ENCODE data around the gene AKAP6.

Gene AKAP6

DNA sequence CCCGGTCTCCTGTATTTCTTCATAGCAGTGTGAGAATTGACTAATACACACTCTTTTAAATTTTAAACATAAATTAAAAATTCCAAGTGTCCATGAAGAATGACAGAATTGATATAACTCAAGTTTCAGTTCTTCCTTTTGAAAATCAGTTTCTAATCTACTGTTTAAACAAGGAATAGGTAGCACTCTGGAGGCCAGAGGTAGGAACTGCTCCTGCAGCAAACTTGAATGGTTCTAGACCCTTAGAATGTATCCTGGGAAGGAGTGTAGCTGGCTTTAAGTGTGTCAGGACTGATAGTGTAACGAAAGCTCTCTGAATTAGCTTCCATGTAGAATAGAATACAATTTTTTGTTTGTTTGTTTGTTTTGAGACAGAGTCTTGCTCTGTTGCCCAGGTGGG, 76.8 kb downstream of the AKAP6 start:
- DNase-seq (ENCODE audit: low read depth in 2 of 2) = no peak

DNA sequence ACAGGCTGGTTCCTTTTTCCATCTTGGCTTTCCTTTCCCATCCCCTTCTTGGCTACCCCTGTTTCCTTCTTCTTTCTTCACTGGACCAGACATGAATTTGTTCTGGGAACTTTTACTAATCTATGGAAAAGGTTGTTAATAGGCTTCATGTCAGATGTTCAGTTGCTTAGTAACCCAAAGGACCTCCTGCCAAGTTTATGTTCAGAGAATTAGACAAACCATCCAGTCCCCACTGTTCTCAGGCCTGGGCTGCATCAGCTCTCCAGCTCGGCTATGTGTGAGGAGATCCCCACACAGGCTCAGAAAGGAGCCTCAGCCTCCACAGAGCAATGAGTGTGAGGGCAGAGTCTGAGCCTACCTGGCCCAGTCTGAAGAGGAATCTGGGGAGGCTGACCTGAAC, 78.0 kb downstream of the AKAP6 start:
- DNase-seq (ENCODE audit: low read depth in 2 of 2) = no peak

DNA sequence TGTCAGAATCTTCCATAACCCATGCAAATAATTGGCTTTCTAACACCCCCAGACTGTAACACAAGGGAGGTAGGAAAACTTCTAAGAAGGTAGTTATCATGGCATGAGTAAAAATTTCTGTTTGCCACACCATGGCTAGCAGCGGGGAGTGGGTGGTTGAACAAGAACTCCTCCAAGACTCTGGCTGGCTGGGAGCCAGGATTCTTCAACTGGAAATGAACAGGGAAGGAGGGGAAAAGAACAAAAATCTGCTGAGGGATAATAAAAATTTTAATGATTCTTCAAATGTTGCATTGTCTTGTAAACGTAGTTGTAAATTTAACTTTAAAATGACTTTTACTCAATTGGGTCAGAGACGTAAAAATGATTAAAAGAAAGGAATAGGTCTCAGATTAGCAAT, 78.9 kb downstream of the AKAP6 start:
- DNase-seq (ENCODE audit: low read depth in 2 of 2) = no peak

DNA sequence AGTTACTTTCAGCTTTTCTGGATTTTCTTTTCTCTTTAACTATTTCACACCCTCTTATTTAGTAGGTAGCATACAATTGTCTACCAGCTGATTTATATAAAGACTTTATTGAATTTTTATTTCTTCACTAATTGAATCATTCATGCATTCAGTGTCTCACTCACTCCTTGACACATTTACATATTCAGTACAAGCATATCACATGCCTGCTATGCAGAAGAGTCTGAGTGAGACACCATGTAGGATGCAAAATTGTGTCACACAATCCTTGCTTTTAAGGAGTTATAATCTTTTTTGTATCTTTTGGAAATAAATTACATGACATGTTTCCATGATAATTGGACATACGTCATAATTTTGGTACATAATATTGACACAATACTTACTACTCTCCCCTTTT, 83.0 kb downstream of the AKAP6 start:
- DNase-seq (ENCODE audit: low read depth in 2 of 2) = no peak

DNA sequence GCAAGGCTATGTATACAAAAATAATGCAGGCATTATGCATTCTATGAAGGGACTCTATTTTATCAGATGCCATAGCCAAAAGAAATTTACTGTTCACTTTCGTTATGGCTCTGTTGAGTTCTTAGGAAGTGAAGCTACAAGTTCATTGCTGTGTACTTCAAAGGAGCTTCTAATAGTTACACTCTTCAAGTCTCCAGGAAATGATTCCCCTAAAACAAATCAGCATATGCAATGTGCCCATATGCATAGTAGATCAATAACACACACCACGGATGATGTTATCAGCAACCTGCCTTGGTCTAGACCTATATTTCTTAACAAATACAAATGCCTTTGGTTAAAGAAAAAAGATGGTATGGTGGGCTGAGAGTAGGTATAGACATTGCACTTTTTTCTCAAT, 83.4 kb downstream of the AKAP6 start:
- DNase-seq (ENCODE audit: low read depth in 2 of 2) = no peak

DNA sequence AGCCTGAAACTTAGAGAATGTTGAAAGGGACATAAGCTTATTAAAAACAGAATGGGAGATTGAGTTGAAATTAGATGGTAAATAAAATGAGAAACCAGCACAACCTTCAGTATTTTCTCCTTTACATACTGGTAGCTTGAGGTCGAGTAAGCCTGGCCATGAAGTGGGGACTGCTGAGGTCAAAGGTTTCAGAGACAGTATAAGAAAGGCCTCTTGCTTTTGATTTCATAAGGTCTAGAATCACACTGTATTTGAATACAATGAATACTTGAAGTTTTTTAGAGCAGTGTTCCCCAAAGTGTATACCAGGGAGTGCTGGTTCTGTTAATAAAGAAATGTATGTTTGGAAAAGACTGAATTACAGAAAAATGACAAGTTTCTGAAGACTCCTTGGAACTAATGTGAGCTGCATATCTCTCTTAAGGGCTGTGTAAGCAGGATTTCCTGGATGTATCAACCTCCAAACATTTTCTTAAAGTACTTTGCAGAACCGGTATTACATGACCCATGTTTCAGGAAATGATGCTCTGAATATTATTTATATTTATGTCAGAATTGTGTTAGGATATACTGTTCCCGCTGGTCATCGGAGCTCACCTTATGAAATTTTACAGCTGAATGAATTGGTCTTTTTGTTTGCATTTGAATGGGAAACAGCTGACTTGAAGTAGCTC, 85.0 kb downstream of the AKAP6 start:
- no peak for DNase-seq (ENCODE audit: low read depth in 2 of 2)

DNA sequence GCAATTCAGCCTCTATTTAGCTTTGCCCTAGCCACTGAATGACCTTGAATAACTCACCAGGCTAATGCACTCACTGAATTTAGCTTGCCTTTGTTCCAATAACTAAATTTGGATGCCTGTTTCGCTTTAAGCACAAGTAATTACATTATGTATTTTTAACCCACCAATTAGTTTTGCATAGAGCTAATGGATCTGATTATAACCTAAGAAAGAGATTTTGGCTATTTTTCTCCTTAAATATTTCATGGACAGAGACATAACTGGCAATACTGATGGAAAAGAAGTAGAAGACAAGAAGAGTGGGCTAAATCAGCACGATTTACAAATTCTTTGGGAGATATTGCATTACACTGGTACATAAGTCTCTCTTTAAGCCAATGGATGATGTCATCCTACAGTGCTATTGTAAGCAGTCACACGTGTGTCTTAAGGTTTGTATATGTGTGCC, 85.7 kb downstream of the AKAP6 start:
- DNase-seq (ENCODE audit: low read depth in 2 of 2) = no peak

DNA sequence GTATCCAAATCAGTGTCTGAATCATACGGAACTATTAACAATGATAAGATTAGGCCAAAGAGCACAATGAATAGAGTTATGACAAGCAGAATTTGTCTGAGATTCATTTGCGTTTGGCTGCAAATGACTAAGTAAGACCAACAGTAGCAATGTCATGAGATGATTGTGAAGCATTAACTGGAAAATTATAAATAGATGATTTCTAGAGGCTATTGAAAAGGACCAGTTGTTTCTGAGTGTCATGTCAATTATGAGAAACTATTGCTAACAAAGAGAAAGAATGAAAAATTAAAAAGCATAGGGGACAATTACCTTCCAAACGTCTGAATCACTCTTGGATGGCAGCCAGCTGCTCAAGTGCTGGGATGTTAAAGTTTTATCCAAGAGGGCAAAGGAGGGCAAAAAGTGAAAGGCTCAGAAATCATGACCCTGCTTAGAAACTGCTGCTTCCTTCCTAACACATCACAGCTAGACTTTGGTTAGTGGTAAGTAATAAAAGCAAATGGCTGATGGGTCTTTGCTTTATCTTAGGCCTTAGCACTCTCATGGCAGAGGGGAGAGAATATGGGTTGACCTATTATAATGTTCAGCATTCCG, 89.0 kb downstream of the AKAP6 start:
- no peak for DNase-seq (ENCODE audit: low read depth in 2 of 2)

DNA sequence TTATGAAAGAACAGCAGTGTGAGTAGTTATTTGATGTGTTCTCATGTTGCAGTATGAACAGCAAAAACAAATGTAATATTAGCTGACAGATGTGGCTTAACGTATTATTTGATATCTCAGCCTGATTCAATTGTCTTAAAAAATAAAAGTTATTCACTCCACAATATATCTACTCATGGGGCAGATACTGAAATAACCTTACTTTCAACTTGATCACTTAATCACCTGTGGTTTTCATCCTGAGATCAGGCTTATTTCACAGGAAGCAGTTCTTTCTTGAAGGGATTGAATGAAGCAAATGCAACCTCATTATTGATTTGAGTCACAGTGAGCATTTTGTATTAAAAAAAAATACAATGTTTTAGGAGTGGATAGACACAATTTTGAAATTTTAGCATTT, 90.3 kb downstream of the AKAP6 start:
- DNase-seq (ENCODE audit: low read depth in 2 of 2) = no peak

DNA sequence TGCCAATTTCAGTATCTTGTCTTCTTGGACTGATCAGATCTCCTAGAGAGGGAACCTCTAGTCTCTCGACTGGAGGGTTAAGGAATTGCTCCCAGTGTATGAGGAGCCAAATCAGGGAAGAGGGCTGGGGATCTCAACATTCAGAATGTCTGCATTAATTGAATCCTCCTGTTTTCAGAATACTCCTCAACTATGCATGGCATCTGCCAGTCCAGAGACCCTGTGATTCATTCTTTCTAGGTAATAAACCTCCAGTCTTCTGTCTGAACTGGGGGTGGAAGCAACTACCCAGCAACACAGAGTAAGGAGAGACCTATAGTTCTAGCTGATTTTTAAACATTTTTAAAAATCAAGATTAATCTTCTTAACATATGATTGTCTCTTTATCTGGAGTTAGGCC, 92.7 kb downstream of the AKAP6 start:
- no peak for DNase-seq (ENCODE audit: low read depth in 2 of 2)

DNA sequence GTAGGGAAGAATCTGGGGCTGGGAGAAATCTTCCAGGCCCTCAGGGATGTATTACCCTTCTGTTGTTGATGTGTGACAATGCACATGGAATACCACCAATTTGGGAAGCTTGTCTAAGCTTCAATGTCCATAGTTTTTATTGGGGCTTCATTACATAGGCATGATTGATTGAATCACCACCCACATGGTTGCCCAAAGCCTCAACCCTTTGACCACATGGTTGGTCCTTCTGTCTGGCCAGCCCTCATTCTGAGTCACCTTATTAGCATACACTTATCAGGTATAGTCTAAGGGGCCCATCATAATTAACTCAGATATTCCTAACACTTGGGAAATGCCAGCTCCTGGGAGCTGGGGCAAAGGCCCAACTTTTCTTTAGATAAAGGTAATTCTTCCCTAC, 93.3 kb downstream of the AKAP6 start:
- DNase-seq (ENCODE audit: low read depth in 2 of 2) = no peak

DNA sequence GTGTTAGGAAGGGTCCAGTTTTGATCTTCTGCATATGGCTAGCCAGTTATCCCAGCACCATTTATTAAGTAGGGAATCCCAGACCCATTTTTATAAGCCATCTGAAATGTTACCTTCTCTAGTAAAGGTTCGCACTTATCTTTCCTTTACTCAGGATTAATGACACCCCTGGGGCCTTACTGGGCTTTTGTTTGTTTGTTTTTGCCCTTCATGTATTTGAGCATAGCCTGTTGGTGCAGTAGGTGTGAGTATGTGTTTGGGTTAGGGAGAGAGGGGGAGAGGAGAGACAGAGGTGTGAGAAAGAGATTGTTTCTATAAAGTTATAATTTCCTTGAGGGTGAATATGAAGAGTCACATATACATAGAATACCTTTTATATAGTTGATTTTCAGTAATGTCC, 96.9 kb downstream of the AKAP6 start:
- no peak for DNase-seq (ENCODE audit: low read depth in 2 of 2)

DNA sequence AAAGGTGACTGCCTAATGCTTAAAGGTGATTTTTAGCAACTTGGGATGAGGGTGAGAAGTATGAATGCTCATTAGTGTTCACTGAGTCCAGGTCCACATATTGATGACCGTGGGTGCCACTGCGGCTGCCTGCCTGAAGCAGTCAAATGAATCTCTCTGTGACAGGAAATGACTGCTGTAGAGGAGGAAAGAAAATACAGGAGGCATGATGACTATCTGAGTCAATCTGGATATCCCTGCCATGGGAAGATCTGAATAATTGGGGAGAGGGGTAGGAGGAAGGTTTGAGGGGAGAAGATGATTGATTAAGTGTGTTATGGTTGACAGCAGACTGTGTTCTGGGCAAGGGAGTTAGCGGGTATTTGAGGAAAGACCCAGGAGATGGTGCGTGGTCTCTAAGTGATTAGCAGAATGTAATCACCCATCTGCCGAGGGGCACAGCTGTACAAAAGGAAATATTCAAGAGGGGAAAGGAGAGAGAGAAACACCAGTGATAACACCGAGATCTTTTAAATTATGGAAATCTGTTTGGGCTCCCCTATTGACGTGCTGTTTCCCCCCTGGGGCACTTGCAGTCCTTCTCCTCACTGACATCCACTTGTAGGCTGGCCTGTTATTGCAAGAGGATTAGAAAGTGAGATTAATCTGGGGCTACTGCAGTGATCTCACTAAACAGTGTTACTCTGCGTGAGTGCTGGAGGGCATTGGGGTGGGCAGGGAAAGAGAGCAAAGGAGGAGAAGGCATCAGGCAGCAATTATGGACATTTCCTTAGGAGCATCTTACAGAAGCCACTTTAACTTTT, 97.7 kb downstream of the AKAP6 start:
- DNase-seq (ENCODE audit: low read depth in 2 of 2) = no peak

DNA sequence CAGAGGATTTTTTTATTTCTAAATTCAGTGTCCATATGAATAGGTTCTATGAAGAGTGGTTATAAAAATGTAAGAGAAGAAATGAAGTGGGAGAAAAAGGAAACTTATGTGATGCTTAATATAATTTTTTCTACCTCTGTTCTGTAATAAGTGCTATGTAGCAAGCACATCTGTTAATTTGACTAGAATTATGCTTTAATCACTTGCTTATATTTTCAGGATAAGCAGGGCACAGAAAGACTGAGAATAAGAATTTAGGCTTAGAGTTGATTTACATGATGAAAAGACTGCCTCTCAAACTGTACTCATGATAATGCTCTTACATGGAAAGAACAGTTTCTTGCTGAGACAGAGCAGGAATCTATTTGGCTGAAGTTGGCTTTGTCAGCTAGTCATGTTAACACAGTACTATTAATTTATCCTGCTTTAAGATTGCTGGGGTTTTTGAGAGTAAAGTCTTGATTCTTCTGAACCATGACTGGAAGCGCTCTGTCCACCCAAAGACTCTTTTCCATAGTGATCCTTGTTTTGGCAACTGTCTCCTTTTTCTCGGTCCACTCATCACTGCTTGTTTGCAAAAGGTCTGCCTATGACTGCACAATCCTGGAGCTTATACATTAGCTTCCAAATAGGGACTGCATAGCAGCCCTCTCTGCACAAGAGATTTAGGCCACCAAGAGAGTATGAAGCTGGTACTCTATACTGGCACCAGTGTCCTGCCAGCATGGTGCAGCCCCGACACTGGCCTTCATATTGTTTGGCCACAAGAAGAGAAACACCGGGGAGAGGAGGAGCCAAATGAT, 98.8 kb downstream of the AKAP6 start:
- DNase-seq (ENCODE audit: low read depth in 2 of 2) = no peak

DNA sequence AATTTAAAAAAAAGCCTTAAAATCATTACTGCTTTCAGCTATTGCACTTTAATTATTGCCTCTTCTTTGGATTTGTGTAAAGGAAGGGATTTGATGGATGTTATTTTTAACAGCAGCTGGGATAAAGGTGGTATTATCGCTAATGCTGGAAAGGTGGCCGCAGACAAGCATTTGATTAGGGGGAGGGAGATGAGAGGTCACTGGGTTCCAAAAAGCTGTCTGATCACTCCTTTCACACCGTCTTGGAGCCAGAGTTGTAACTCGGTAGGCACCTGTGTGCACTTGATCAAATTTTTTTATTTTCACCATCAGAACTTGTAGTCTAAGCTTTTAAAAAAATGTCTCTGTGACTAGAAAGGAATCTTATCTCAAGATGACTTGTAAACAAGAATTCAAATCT, 99.8 kb downstream of the AKAP6 start:
- no peak for DNase-seq (ENCODE audit: low read depth in 2 of 2)

DNA sequence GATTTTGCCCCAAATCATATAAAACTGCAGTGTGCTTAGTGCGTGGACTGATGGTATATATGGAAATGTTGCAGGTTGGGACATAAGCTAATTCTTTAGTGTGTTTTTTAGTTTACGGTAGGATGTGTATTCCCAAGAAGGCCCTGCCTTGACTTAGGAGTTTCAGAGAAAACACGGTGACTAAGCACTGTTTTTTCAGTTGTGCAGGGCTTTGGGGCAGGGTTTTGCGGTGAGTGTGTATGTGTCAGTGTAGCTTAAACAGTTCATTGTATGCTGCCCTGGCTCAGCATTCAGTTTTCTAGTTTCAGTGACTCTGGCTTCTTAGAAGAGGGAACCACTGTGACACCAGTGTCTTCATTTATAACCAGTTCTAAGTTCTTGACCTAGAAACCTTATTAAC, 101.2 kb downstream of the AKAP6 start:
- no peak for DNase-seq (ENCODE audit: low read depth in 2 of 2)

DNA sequence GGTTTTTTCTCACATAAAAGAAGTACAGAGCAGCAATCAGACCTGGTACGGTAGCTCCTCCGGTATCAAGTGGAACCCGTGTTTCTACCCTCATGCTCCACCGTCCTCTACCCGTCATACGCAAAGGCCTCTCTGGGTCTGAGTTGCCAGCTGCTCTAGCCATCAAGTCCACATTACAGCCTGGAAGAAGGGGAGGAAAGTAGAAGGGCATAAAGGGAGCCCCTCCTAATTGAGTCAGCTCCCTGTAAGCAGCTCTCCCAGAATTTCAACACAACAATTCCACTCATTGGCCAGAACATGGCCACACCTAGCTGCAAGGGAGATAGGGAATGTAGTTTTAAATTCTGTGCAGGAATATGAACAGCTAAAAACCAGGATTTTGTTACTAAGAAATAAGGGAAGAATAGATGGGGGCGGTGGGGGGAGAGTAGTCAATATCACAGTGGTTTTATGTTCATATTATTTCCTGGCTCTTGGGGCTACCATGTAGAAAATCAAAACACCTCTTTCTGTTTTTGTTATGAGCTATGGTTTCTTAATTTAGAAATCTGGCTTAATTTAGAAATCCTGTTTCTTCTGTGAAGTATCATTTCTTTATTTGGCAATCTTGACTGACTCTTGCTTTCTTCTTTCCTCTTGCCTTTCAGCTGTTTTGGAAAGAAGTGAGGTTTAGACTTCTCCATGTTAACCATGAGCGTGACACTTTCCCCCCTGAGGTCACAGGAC, 103.9 kb downstream of the AKAP6 start:
- no peak for DNase-seq (ENCODE audit: low read depth in 2 of 2)

DNA sequence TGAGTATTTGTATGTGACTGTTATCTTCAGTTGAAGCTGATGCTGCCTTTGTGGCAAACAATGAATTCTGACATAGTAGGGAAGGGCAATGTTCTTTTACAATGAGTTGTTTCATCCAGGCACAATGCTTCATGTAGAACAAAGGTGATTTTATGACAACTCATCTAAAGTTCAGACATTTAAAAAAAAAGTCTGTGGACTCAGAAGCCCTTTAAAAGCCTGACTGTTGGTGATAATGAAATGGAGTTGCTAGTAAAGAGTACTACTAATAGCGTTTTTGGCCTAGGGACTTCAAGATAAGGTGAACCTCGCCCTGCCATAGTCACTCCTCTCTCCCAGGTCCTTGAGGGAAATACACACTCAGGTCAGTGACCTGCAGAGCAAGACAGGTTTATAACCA, 105.1 kb downstream of the AKAP6 start:
- no peak for DNase-seq (ENCODE audit: low read depth in 2 of 2)

DNA sequence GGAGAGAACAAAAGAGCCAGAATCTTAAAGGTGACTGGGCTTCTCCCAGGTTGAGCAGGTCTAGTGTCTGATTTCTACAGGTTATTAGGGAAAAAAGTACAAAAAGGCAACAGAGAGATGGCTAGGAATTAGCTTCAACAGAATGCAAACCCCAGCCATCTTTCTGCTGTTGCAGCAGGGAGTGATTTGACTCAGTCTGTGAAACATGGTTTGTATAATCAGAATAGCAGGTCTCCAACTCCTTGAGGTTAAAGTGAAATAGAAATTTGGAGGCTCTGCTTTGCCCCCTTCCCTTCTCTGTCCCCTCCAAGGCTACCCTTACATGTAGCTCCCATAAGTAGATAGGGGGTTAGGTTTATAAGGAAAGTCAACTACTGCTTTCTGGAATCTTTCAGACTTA, 105.8 kb downstream of the AKAP6 start:
- DNase-seq (ENCODE audit: low read depth in 2 of 2) = no peak

DNA sequence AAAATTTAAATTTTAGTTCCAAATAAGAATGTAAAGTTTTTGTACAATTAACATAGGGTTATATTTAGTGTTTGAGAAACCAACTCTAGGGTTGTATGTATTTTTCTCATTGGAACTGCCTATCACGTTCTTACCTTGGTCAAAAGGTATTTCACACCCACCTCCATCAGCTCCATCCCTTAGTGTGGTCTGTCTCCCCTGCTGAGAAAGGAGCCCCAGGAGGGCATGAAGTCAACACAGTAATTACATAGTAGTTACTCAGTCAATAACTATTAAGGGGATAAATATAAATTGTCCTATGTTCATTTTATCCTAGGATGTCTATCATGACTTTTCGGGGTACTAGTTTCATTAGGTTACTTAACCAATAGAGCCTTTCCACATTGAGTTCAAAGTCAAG, 106.3 kb downstream of the AKAP6 start:
- no peak for DNase-seq (ENCODE audit: low read depth in 2 of 2)

DNA sequence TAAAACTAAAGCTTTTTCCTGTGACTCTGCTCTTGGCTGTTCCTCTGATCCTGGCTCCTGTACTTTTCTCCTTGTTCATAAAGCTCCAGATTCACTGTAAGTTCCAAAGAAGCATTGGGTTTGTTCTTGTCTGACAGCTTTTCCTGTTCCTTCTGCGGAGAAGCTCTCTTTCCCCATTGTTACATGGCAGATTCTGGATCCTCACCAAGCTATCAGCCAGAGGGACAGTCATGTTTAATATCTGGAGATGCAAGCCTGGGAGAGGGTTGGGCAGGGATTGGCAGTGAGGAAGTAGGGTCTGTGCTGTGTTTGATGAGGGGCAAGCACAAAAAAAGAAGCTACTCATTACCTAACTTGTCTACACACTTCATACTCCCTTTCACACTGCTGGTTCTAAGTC, 107.9 kb downstream of the AKAP6 start:
- no peak for DNase-seq (ENCODE audit: low read depth in 2 of 2)

DNA sequence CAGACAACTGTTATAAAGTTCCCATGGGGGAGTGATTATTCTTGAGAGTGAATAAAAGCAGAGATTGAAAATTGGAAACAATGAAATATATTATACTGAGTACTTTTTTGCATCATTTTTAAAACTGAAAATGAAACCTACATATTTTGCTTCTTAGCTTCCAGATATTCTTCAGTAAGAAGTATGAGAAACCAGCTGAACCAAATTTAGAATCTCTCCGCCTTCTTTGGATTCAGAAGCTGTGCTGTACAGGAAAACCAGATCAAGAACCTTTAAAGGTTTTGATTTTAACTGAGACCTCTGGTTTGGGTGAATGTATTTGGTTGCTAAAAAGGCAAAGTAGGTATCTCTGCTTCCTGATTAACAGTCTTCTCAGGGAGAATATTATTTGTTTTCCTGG, 109.4 kb downstream of the AKAP6 start:
- no peak for DNase-seq (ENCODE audit: low read depth in 2 of 2)
